IPS-20b (cell line): ENCODE measurements around the gene KLRC2.
"Not testable (repeated sequence)": the region's sequence is repeated elsewhere in the genome, so short reads cannot be mapped to it uniquely, and the experiment has no call there.

ENCODE experiments used
- H3K27ac ChIP-seq: one replicate; pipeline ENCODE4 v1.5.1; 2013; ENCODE audit warnings: low read length
- H3K27me3 ChIP-seq: 2 replicates; pipeline ENCODE4 v1.6.1; 2013; ENCODE audit warnings: mild to moderate bottlenecking, low read length, inconsistent platforms; ENCODE audit not compliant: insufficient read depth
- H3K36me3 ChIP-seq: 2 replicates; pipeline ENCODE4 v1.6.1; 2013; ENCODE audit warnings: low read depth, mild to moderate bottlenecking, inconsistent platforms, low read length, moderate library complexity; ENCODE audit not compliant: insufficient read depth
- H3K4me1 ChIP-seq: 2 replicates; pipeline ENCODE4 v1.6.1; 2013; ENCODE audit warnings: mild to moderate bottlenecking, control low read depth, inconsistent platforms, low read length, moderate library complexity; ENCODE audit not compliant: insufficient read depth
- H3K4me3 ChIP-seq: 2 replicates; pipeline ENCODE4 v1.5.1; 2013; ENCODE audit warnings: mild to moderate bottlenecking, low read length, inconsistent platforms
- H3K9ac ChIP-seq: 2 replicates; pipeline ENCODE4 v1.6.1; 2013; ENCODE audit warnings: low read depth, mild to moderate bottlenecking, inconsistent platforms, low read length, moderate library complexity
- H3K9me3 ChIP-seq: 2 replicates; pipeline ENCODE4 v1.6.1; 2013; ENCODE audit warnings: mild to moderate bottlenecking, low read depth, low read length, inconsistent platforms; ENCODE audit not compliant: insufficient read depth

KLRC2 gene

DNA sequence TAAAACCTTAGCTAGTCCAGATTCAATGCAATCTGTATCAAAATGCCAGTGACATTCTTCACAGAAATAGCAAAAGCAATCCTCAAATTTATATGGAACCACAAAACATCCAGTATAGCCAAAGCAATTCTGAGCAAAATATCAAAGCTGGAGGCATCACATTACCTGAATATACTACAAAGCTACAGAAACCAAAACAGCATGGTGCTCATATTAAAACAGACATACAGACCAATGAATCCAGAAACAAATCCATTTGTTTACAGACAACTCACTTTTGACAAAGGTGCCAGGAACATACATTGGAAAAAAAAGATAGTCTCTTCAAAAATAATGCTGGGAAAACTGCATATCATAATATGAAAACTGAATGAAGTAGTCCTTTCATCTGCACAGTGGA lies 31.0 kb downstream of the KLRC2 start:
- no peaks in the 10 kb centered on the region for H3K36me3 ChIP-seq
- no peaks in the 10 kb centered on the region for H3K9me3 ChIP-seq
- H3K27me3 ChIP-seq, result no peaks in the 10 kb centered on the region
- no peak overlapping the region for H3K27ac ChIP-seq
- H3K4me3 ChIP-seq, result no peak overlapping the region
- H3K9ac ChIP-seq, result no peak overlapping the region
- H3K4me1 ChIP-seq, result no peaks in the 10 kb centered on the region

DNA sequence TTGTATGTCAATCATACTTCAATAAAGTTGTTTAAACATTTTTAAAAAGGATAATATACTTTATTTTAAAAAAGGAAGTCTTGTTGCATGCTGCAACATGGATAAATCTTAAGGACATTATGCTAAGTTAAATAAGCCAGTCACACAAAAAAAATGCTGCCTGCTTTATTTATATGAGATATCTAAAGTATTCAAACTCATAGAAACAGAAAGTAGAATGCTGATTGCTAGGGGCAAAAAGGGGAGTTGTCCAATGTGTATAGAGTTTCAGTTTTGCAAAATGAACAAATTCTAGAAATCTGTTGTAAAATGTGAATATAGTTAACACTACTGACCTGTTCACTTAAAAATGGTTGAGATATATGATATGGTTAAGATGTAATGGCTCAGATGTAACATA lies 35.0 kb downstream of the KLRC2 start:
- Histone ChIP-seq H3K9me3 (no peaks in the 10 kb centered on the region), H3K9ac (no peak overlapping the region), H3K27me3 (no peaks in the 10 kb centered on the region), H3K4me3 (no peak overlapping the region), H3K27ac (no peak overlapping the region), H3K4me1 (no peaks in the 10 kb centered on the region), H3K36me3 (no peaks in the 10 kb centered on the region)

DNA sequence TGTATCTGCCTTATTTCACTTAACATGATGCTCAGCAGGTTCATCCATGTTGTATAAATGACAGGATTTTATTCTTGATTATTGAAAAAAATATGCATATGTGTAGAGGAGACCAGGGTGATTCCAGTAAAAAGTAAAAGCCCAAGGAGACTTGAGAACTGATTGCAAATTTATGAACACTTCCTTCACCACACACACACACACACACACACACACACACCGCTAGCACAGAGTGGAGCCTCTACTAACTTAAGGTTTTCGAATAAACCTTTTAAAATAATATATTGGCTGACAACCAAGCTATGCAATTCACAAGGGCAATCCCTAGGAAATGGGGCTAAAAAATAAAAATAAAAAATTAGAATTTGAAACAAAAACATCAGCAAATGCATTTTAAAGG lies 37.6 kb downstream of the KLRC2 start:
- Histone ChIP-seq H3K9me3 (no peaks in the 10 kb centered on the region), H3K36me3 (no peaks in the 10 kb centered on the region), H3K27me3 (no peaks in the 10 kb centered on the region), H3K4me1 (no peaks in the 10 kb centered on the region), H3K4me3 (no peak overlapping the region), H3K27ac (no peak overlapping the region), H3K9ac (no peak overlapping the region)

DNA sequence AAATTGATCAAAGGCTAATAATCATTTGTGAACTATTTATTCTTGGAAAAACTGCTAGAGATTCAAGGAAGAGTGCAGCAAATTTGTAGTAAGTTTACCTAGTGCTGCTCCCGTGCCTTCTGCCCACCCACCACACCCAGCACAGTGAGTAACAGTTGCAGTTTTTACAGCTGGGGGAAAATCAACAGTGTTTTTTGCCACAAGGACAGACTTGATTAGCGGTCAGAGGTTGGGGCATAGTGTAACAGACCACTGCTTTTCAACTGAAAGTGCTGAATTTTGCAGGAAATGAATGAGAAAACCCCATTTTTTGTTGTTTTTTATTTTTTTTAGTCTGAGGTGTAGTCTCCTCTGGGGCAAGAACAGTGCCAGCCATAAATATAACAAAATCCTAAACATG lies 38.5 kb downstream of the KLRC2 start:
- Histone ChIP-seq H3K9ac (no peak overlapping the region), H3K9me3 (no peaks in the 10 kb centered on the region), H3K27ac (no peak overlapping the region), H3K27me3 (no peaks in the 10 kb centered on the region), H3K4me1 (no peaks in the 10 kb centered on the region), H3K4me3 (no peak overlapping the region), H3K36me3 (no peaks in the 10 kb centered on the region)

DNA sequence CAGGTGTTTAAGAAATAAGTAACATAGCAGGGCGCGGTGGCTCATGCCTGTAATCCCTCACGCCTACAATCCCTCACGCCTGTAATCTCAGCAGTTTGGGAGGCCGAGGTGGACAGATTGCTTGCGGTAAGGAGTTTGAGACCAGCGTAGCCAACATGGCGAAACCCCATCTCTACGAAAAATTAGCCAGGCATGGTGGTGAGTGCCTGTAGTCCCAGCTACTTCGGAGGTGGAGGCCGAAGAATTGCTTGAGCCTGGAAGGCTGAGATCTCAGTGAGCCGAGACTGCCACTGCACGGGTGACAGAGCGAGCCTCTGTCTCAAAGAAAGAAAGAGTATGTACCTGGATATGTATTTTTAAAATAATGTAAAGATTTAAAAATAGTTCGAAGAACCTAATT lies 39.6 kb downstream of the KLRC2 start:
- H3K4me3 ChIP-seq, H3K4me1 ChIP-seq, H3K27ac ChIP-seq, H3K9me3 ChIP-seq, H3K9ac ChIP-seq, H3K36me3 ChIP-seq, H3K27me3 ChIP-seq: not testable (repeated sequence)

DNA sequence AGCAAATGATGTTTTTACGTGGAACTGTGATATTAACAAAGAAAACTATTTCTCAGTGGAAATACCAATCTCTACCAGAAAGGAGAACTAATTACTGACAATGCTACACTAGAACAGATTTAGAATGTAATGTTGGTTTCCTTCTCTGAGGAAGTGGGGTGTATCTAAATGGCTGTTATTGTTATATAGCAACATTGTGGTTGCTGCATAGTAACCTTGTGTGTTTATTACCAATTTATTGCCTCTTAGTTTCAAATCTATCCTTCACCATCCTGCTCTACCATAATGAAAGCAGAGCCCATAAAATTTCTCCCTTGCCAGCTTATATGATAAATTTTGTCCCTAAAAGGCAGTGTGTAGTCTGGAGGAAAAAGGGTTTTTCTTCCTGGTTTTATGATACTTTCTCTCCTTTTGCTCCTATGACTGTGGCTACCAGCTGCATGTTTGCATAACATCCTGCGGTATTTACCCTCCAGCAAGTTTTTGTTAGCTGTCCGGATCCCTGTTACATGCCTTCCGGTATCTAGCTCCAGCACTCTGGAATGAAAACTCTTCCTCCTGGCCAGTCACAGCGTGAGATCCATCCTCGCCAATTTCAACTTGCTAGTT lies 40.3 kb downstream of the KLRC2 start:
- Histone ChIP-seq H3K4me3 (no peak overlapping the region), H3K9ac (no peak overlapping the region), H3K4me1 (no peaks in the 10 kb centered on the region), H3K36me3 (no peaks in the 10 kb centered on the region), H3K27me3 (no peaks in the 10 kb centered on the region), H3K9me3 (no peaks in the 10 kb centered on the region), H3K27ac (no peak overlapping the region)

DNA sequence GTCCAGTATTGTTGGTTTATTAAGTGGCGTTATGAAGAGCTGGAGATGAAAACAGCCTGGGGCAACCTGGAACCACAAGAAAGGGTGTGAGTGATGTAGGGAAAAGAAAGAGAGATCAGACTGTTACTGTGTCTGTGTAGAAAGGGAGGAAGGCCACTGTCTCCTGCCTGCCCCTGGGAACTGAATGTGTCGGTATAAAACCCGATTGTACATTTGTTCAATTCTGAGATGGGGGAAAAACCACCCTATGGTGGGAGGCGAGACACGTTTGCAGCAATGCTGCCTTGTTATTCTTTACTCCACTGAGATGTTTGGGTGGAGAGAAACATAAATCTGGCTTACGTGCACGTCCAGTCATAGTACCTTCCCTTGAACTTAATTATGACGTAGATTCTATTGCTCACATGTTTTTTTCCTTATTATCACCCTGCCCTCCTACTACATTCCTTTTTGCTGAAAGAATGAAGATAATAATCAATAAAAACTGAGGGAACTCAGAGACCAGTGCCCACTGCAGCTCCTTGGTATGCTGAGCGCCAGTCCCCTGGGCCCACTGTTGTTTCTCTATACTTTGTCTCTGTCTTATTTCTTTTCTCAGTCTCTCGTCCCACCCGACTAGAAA lies 41.2 kb downstream of the KLRC2 start:
- not testable (repeated sequence) for H3K9me3 ChIP-seq, H3K9ac ChIP-seq, H3K36me3 ChIP-seq, H3K27me3 ChIP-seq, H3K4me3 ChIP-seq, H3K27ac ChIP-seq, H3K4me1 ChIP-seq

DNA sequence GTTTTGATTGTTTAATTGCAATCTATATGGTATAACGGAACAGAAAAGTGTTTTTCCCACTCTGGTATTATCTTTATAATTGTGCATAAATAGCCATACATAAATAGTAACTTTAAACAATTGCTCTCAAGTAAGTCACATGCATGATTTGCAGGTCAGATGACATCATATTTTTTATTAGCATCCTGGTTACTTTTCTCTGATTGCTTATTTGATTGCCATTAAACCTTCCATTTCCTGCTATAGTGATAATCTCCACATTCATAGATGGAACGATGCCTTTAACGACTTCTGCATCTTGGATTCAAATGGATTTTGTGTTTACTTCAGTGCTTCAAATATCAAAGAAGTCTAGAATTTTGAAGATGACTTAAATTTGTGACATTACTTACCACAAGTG lies 42.5 kb downstream of the KLRC2 start:
- Histone ChIP-seq H3K27me3 (no peaks in the 10 kb centered on the region), H3K9me3 (no peaks in the 10 kb centered on the region), H3K27ac (no peak overlapping the region), H3K36me3 (no peaks in the 10 kb centered on the region), H3K4me1 (no peaks in the 10 kb centered on the region), H3K4me3 (no peak overlapping the region), H3K9ac (no peak overlapping the region)

DNA sequence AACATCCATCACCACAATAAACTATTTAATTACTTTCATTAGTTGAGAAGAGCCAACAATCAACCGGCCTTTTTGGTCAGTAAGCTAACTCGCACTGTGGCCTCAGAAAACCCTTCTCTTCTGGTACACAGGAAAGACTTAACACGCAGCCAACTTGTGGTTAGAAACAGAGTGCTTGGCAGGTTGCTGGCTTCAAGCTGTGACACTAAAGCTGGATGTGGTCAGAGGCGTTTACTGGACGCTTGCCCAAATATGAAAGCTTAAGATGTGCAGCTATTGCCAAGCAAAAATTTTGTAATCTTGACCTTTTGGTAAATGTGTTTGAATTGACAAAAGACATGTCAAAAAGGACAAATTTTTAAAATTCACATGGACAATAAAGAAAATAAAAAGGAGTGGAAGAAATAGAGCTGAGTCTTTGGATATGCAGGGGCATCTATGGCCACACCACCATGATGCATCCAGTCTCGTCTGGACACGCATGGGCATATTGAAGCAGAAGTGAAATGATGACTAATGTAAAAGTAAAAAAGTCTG lies 43.3 kb downstream of the KLRC2 start:
- H3K4me3 ChIP-seq, result no peak overlapping the region
- no peak overlapping the region for H3K9ac ChIP-seq
- H3K36me3 ChIP-seq, result no peaks in the 10 kb centered on the region
- no peaks in the 10 kb centered on the region for H3K4me1 ChIP-seq
- no peaks in the 10 kb centered on the region for H3K9me3 ChIP-seq
- H3K27me3 ChIP-seq, result no peaks in the 10 kb centered on the region
- no peak overlapping the region for H3K27ac ChIP-seq

DNA sequence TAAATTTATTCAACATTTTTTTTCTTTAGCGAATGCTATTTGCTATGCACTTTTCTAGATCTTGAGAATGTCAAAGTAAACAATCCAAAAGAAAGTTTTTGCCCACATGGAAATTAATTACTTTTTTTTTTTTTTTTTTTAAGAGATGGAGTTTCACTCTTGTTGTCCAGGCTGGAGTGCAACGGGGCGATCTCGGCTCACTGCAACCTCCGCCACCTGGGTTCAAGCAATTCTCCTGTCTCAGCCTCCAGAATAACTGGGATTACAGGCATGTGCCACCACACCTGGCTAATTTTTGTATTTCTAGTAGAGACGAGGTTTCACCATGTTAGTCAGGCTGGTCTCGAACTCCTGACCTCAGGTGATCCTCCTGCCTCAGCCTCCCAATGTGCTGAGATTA lies 44.8 kb downstream of the KLRC2 start:
- H3K4me1 ChIP-seq, H3K27ac ChIP-seq, H3K4me3 ChIP-seq, H3K27me3 ChIP-seq, H3K9me3 ChIP-seq, H3K36me3 ChIP-seq, H3K9ac ChIP-seq: not testable (repeated sequence)

DNA sequence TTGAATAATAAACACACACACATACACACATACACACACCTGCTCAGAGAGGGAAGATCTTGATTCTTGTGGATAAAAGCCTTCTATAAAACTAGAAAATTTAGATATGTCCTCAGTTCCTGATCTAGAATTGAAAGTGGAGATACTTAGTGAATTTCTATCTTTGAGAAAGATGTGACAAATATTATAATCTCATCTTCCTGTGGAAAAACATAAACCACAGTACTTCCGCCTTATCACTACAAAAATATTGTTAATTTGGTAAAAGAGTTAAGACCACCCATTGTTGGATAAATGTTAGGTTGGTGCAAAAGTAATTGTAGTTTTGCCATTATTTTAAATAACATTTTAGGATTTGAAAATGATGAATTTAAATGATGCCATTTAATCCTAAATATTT lies 45.9 kb downstream of the KLRC2 start, which contains the start of gene KLRK1:
KLRK1 (minus strand) TSS at position 138 of the 400 bp plus-strand sequence. CDS start 1,231 bp downstream, outside the sequence.
- H3K9me3 ChIP-seq, result no peaks in the 10 kb centered on the region
- H3K27ac ChIP-seq, result no peak within 1 kb of the TSS
- H3K9ac ChIP-seq, result no peak within 1 kb of the TSS
- no peaks in the 10 kb centered on the region for H3K4me1 ChIP-seq
- H3K36me3 ChIP-seq, result no peaks in the 10 kb centered on the region
- H3K27me3 ChIP-seq, result no peaks in the 10 kb centered on the region
- no peak within 1 kb of the TSS for H3K4me3 ChIP-seq

DNA sequence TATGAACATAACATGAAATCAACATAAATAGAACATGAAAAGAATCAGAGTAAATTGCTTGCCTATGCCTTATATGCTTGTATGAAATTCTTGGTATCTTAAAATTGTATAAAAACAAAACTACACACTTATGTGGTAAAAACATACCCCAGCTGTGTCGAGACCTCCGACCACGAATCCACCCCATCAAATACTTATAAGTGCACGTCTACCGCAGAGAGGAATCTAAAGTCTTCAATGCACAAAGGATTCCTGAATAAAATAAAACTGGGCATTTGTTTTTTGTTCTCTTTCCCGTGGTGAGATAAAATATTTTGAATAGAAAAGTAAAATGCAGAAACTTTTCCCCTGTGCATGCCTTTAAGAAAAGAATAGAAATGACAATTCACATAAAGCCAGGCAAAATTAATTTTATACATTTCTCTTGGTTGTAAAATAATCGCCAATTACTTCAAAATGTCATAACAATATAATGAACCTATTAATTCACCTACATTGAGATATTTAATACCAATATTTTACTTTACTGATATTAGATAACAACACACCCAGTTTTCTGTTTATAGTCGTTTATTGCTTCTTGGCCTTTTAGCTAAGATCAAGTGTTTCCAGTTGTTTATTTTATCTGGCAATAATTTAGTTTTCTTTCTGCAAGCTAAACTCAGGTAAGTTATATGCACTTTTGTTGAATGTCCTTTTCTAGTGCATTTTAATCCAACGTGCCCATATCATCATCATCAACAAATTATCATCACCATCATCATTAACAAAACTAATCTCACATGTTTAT lies 47.0 kb downstream of the KLRC2 start:
- no peak overlapping the region for H3K4me3 ChIP-seq
- no peak overlapping the region for H3K27ac ChIP-seq
- no peaks in the 10 kb centered on the region for H3K36me3 ChIP-seq
- no peaks in the 10 kb centered on the region for H3K9me3 ChIP-seq
- no peaks in the 10 kb centered on the region for H3K27me3 ChIP-seq
- H3K9ac ChIP-seq, result no peak overlapping the region
- H3K4me1 ChIP-seq, result no peaks in the 10 kb centered on the region
